Lower leg skin (tissue), 3 donors: ENCODE measurements around the gene ABCG4.
"Not testable (repeated sequence)": the region's sequence is repeated elsewhere in the genome, so short reads cannot be mapped to it uniquely, and the experiment has no call there.

Experiments
- CTCF ChIP-seq, 3 donors: fragments of 450-650 bp; IDR thresholded peaks; one replicate each; pipeline ENCODE4 v1.5.1; 2016; ENCODE audit warnings: antibody characterized with exemption in 3 of 3, mild to moderate bottlenecking in 3 of 3, moderate library complexity in 2 of 3
- POLR2A ChIP-seq, 2 donors: fragments of 450-650 bp; IDR thresholded peaks; one replicate each; pipeline ENCODE4 v1.6.1; 2016 to 2017; ENCODE audit warnings: antibody characterized with exemption in 2 of 2, mild to moderate bottlenecking in 1 of 2, moderate library complexity in 1 of 2

GRCh38 chr11:119184399-119184798, 35.5 kb downstream of the ABCG4 start:
- TF ChIP-seq POLR2A, CTCF (IDR thresholded peaks at IDR 0.05): not testable (repeated sequence)
